Gastroesophageal sphincter (tissue), 3 donors: ENCODE measurements around the gene ZC3H8.

Experiments
- CTCF ChIP-seq, 4 experiments: fragments of 200-600 bp in 2 of 4; fragments of 450-650 bp in 2 of 4; sonication (generic) in 1 of 4; IDR thresholded peaks; one replicate each; pipeline ENCODE4 v1.5.1; 2017 to 2019; ENCODE audit warnings: antibody characterized with exemption in 4 of 4, mild to moderate bottlenecking in 2 of 4, moderate library complexity in 2 of 4
- EP300 ChIP-seq: sonication (generic); formaldehyde crosslinking; IDR thresholded peaks from one replicate; pipeline ENCODE4 v1.6.1; 2017; ENCODE audit warnings: antibody characterized with exemption, mild to moderate bottlenecking
- POLR2A ChIP-seq, 2 donors: fragments of 450-650 bp; IDR thresholded peaks; one replicate each; pipeline ENCODE4 v1.6.1; 2017; ENCODE audit warnings: antibody characterized with exemption in 2 of 2, mild to moderate bottlenecking in 2 of 2, moderate library complexity in 1 of 2
- POLR2AphosphoS5 ChIP-seq: sonication (generic); formaldehyde crosslinking; IDR thresholded peaks from one replicate; pipeline ENCODE4 v1.6.1; 2017; ENCODE audit warnings: antibody characterized with exemption

GRCh38 chr2:112183327-112184025 lies 71.4 kb downstream of the ZC3H8 start:
- TF ChIP-seq CTCF (IDR thresholded peaks at IDR 0.05): no peak
- TF ChIP-seq POLR2A (IDR thresholded peaks at IDR 0.05): no peak
- TF ChIP-seq POLR2AphosphoS5: no peak
- TF ChIP-seq EP300: no peak
